GM21619 (cell line): Measurements from ENCODE around the gene PLEK2.
A peak's percentile ranks its signal among the peaks of the same experiment; 100 is the strongest.
"Not testable (repeated sequence)": the region's sequence is repeated elsewhere in the genome, so short reads cannot be mapped to it uniquely, and the experiment has no call there.

Experiments used
- ATAC-seq: cut with Tn5 transposase; IDR thresholded peaks from one replicate; pipeline ENCODE4 v1.9.1; 2021; ENCODE audit not compliant: unreplicated experiment

Gene PLEK2

DNA sequence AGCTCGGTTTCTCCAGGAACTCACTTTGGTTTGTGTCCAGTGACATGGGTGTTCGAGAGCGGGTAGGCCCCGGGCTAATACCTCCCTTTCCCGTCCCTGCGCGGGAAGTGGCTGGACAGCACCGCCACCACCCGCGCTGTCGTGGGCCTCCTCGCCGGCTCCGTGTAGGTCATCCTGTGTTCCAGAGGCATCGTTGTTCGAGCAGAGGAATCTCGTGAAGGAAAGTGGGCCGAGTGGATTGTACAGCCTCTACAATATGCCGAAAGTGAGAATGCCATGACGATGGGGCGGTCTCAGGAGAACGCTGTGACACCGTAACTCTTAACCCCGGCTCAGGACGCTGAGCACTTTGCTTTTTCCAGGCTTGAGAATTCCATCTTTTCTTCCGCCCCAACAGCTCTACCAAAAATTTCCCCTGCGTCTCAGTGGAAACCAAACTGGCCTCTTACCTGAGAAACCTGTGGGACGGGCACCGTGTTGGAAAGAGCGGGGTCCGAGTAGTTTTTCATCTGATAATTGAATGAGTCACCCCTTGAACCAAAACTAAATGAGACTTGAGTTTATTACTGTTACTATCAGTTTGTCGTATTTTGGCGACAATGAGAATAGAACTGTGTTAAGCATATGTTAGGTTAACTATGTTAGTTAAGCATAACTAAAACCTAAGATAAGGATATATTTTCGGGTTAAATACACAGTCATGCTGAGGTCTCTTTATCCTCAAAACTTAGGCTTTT, 51.3 kb downstream of the PLEK2 start:
- ATAC-seq: peak; percentile 17

DNA sequence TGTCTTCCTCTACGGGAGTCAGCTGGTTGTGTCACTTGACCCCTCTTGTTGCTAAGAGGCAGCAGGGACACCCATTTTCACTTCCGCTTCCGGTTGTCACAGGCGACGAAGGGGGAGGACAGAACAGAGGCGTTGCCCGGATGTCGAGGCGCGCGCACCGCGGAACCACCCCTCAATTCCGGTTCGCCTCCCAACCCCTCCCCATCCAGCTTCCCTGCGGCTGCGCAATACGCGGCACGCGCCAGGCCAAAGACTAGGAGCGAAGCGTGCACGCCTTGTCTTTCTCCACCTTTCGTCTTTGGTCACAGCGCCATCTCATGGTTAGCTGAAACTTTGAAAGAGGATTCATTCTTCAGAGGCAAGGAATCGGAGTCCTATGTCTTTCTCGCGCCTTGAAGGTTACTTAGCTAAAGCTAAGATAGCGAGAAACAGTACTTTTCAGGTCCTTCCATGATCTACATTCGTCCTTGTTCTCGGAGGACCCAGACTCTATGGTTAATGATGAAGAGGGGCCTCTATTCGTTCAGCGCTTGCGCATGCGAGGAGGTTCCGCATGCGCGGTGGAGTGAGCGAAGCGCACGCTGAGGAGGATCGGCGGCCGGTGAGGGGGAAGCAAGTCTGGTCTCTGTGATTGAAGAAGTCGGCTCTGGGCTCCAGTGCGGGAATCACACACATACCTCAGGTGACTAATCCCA, 52.0 kb downstream of the PLEK2 start, which contains the start of the genes ATP6V1D and EIF2S1:
TSS of gene ATP6V1D (minus strand) at position 30 of the 695 bp plus-strand sequence. CDS start 106 bp downstream, outside the sequence.
TSS of gene EIF2S1 (plus strand) at position 554 of the 695 bp plus-strand sequence. CDS start 4,440 bp downstream, outside the sequence.
- ATAC-seq: peak; percentile 95

DNA sequence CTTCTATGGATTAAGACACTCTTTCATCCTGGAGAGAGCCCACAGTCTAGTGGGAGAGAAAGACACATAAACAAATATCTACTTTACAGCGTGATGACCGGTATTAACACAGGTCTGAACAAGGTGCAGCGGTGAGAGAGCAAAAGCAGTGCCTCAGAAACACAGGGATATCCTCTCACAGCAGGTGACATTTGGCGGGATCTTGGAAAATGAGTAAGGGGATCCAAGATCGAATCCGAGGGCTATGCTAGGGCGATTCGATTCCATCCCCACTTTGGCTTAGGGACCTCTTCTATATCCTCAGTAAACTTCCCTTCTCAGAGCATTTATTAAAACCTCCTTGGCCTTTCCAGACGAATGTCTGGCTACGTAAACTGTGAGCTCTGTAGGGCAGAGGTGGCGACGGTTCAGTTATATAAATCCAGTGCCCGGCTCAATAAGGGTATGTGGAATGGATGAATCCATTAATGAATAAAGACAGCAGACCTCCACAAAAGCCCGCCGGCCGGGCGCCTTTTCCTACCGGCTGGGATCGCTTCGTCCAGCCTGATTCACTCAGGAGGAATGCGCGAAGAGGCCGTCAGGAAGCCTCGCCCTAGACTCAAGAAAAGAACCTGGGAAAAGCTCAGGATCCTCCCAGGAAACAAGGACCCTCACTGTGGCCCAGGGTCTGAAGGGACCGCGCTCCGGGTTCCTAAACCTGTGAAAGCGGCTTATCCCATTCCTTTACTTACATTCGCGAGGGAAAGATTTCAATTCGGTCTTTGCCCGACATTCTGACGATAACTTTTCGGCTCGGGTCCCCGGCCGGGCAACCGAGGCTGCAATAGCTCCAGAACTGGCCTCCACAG, 52.8 kb downstream of the PLEK2 start:
- peak; percentile 4 for ATAC-seq

DNA sequence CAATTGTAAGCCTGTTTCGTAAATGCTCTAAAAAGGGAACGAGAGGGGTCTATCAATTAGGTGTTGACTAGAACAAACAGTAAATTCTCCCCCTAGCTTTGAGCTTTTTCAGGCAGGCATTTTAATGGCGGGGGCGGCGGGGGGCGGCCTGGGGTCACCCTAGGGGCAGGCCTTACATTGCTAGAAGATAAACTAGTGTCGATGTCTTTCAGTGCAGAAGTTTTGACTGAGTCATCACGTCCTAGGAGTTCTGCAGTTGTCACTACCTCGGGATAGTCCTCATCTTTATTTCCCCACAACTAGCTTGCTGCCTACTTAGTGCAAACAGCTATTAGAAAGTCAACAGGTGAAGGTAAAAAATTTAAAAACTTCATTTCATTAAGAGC, 54.0 kb downstream of the PLEK2 start:
- no peak for ATAC-seq

DNA sequence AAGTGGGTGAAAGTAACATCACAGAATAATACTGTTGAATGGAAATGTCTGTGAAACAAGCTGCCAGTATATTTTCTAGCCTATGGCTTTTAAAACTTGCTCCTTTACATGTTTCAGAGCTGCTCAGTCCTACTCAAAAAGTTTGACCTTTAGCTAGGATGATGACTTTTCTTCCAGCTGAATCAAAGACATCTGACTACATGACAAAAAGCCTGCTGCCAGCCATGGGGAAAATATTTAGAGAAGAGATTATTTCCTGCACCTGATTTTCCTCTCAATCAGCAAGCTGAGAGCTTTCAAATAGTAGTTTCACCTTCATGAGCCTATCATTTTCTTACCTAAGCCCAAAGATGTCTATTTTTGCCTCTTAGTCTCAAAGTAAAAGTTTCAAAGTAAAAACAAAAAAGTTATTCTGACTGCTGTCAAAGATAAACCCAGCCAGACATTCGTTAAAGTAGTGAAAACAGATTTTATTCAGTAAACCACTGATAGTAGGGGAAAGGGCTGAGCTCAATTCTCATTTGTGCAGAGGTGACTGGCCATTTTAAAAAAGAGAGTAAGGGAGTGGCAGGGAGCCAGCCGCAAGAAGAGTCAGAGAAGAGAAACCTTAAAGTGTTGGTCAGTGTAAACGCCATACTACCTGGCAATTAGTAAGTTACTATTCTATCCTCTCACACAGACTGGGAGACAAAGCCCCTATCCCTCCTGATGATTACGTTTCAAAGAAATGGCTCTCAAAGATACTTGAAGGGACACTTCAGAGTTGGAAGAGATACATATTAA, 54.6 kb downstream of the PLEK2 start:
- no peak for ATAC-seq

DNA sequence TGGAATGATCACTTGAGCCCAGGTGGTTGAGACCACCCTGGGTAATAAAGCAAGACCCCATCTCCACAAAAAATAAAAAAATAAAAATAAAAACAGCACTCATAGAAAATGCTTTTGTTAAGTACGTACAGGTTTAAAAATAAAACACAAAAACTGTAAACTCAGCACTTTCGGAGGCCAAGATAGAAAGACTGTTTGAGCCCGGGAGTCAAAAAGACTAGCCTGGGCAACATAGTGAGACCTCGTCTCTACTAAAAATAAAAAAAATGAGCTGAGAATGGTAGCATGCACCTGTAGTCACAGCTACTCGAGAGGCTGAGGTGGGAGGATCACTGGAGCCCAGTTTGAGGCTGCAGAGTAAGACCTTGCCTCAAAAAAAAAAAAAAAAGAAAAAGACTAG, 59.9 kb downstream of the PLEK2 start:
- no peak for ATAC-seq

DNA sequence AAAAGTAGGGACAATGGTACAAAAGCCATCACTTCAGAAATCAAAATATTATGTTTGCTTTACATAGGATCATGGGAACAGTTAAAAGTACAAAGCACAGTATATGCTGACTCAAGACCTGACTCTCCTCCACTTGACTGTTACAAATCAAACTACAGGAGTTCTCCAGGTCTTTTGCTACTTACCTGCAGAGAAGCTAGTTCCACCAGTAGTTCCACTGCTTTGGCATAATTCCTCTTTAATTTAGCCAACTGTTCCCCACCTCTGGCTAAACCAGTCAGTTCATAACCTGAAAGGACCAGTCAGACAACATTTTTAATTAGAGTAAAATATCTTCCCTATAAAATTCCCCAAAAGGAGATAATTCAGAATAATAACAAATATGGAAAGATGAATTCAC, 66.4 kb downstream of the PLEK2 start:
- no peak for ATAC-seq

DNA sequence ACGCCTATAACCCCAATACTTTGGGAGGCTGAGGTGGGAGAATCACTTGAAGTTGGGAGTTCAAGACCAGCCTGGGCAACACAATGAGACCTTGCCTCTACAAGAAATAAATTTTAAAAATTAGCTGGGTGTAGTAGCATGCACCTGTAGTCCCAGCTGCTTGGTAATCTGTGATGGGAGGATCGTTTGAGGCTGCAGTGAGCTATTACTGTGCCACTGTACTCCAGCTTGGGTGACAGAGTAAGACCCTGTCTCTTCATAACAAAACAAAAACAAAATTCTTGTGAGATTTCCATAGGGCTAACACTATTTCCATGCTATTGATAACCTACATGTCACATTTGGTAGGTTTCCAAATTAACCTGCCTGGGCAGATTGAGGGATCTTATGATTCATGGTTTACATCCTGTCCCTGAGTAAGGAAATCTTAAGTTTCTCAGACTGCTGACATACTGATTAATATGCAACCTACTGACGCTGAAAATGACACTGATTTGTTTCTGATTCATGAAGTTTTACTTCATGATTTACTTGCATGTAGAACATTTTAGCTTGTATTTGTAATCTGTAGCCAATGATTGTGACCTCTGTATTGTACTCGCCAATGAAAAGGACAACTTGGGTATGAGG, 68.2 kb downstream of the PLEK2 start:
- no peak for ATAC-seq

DNA sequence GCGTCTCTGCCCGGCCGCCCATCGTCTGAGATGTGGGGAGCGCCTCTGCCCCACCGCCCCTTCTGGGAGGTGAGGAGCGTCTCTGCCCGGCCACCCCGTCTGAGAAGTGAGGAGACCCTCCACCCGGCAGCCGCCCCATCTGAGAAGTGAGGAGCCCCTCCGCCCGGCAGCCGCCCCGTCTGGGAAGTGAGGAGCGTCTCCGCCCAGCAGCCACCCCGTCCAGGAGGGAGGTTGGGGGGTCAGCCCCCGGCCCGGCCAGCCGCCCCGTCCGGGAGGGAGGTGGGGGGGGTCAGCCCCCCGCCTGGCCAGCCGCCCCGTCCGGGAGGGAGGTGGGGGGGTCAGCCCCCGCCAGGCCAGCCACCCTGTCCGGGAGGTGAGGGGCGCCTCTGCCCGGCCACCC, 70.7 kb downstream of the PLEK2 start:
- not testable (repeated sequence) for ATAC-seq
